Hematopoietic multipotent progenitor cell treated with erythropoietin and hydrocortisone succinate and interleukin-3 and kit ligand, for 17 days (in vitro differentiated cells): ENCODE measurements around the gene EMSY.

ENCODE experiments used
- DNase-seq: peaks from one replicate; pipeline ENCODE4 v3.0.0-alpha.2; 2015; ENCODE audit warnings: low spot score

Gene EMSY

DNA sequence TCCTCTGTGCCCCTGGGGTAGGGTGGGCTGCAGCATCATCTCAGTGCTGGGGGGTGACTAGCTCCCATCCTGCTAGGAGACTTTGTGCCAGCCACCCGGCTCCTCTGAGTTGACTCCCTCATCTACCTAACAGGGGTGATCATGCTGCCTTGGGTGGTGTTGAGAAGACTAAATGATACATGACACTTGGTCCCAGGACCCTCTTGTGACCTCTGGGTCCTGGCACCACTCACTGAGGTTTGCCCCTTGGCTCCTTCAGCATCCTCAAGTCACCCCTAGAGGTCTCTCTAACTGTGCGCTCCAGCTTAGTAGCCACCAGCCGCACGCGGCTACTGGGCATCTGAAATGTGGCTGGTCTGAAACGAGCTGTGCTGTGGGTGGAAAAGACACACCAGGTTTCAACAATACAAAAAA lies 153.6 kb downstream of the EMSY start:
- no peak for DNase-seq

DNA sequence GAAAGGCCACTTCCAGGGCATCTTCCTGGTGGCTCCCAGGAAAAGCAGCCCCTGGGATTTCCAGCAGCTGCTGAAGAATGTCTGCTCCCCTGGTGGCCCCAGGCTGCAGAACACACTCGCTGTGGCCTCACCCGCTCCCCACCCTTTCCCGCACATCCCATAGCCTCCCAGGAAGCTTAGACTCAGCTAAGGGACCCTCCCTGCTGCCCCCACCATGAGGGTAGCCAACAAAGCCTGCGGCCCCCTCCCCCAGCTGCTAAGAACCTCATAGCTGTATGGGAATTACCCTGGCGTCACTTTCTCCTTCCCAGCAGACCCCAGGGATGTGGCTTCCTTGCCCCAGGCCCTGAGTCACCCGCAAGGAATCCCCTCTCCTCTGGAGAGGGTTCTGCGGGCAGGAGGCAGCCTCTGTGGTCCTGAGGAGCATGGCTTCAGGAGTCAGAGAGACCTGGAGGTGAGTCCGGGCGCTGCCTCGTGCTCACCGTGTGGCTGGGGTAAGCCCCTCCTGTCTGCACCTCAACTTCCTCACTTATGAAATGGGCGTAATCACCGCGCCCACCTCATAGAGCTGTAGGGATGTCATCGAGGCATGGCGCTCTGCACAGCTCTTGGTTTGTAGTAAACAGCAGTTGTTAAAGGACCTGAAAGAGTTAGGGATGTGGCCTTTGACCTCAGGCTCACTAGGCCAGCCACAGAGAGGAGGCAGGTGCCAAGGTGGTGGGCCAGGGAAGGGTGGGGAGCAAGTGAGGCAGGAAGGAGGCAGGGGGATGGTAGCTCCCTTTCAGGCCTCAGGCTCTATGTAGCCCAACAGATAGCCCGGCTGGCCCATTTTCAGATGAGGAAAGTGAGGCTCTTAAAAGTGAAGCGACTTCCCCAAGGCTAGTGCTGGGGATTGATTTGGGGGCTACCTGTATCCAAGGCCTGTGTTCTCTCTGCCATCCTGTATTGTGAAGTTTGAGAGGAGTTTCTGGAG lies 154.5 kb downstream of the EMSY start:
- DNase-seq, result no peak

DNA sequence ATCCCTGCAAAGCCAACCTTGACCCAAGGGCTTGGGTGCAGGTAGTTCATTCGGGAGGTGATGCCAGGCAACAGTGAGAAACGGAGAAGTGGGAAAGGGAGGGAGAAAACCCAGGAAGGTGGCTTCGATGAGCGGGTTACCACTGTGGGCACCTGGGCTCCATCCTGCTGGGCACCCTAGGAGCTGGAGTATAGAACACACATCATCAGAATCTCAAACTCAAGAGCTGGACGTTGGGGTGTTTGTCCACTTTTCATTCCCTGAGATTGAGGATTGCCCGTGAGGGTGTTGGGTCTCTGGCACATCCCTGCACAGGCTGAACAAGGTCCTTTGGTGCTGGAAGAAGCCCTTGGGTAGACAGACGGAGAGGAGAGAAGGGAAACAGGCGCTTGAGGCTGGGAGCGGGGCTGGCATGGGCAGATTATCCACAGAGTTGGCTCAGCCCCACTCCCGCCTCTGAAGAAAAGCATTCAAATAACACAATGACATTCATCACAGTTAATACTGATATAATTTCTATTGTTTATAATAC lies 155.4 kb downstream of the EMSY start:
- DNase-seq, result no peak

DNA sequence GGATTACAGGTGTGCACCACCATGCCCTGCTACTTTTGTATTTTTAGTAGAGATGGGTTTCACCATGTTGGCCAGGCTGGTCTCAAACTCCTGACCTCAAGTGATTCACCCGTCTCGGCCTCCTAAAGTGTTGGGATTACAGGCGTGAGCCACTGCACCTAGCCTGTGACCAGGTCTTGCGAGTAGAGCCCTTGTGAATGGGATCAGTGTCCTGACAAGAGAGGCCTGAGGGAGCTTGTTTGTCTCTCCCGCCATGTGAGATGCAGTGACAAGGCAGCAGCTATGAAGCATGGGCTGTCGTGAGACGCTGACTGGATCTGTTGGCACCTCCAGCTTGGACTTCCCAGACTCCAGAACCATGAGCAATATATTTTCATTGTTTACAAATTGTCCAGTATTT lies 156.5 kb downstream of the EMSY start:
- DNase-seq, result no peak

DNA sequence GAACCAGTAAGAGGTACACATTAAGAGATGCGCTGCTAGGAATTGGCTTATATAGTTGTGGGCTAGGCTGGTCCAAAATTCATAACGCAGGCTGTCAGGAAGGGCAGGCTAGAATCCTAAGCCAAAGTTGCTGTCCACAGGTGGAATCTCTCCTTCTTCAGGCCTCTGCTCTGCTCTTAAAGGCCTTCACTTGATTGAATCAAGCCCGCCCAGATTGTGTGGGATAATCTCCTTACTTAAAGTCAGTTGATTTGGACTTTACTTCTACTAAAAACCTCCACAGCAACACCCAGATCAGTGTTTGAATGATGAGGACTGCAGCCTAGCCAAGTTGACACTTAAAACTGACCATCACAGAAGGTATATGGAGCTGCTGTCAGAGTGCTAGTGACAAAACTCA lies 156.9 kb downstream of the EMSY start:
- no peak for DNase-seq

DNA sequence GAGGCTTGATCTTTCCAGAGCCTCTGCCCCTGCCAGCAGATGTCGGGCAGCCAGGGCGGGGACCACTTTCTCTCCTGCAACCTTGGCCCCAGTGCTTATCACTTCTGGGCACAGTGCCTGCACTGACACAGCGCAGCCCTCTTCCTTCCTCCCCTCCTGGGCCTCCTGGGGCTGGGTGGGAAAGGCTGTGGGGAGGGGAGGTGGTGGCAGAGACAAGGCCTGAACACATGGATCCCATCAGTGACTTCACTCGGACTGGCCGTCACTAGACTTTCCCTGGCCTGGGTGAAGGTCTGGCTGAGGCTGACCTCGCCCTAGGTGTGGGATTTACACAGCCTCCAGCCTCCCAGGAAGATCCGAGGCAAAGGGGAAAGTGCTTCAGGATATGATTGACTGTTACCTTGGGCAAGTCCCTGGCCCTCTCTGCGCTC lies 157.6 kb downstream of the EMSY start:
- DNase-seq, result peak; percentile 42
